Endothelial cell of umbilical vein (primary cell): ENCODE data around the gene GPATCH2. TPM values are rescaled to one million over a fixed set of nuclear protein-coding genes. Genes with fewer than 3 reads are reported as not detected.

ENCODE experiments used
- BruUV-seq: library from RNA; stranded (reverse); fragments of 400-500 nt; replicated peaks from 2 replicates; lab custom pipeline; 2021; lab: Mats Ljungman, UMichigan
- CTCF ChIA-PET: fragments of 300-600, 350-600 bp; sonication (Branson Sonifier 250); formaldehyde crosslinking; loops from one replicate; lab custom pipeline; 2021; ENCODE audit warnings: antibody characterized with exemption, inconsistent platforms; lab: Charles Lee
- POLR2A ChIA-PET: fragments of 300-600, 350-600 bp; sonication (Branson Sonifier 250); formaldehyde crosslinking; loops from one replicate; lab custom pipeline; 2021; ENCODE audit warnings: antibody characterized with exemption, inconsistent platforms; lab: Charles Lee
- DNase-seq: peaks from one replicate; pipeline ENCODE4 v3.0.0-alpha.2; 2011; ENCODE audit warnings: low read depth, low spot score
- FAIRE-seq: peaks from 2 replicates; lab custom pipeline; 2011; peaks lifted over from hg19 to GRCh38; lab: Jason Lieb, UNC
- H2AFZ ChIP-seq: 2 replicates; pipeline ENCODE4 v1.6.0; 2012; ENCODE audit warnings: low read depth, low read length, control low read depth, inconsistent platforms
- H3K27ac ChIP-seq: 2 replicates; pipeline ENCODE4 v1.5.1; 2011; ENCODE audit warnings: low read depth, mild to moderate bottlenecking, control low read depth, low read length, moderate library complexity; ENCODE audit not compliant: insufficient read depth
- H3K27me3 ChIP-seq, 2 experiments: 2 replicates each; pipeline versions ENCODE4 v1.6.0 to v1.6.1; 2011; ENCODE audit warnings: low read length in 2 of 2, mixed read lengths in 1 of 2; ENCODE audit not compliant: control insufficient read depth in 2 of 2, insufficient read depth in 2 of 2
- H3K36me3 ChIP-seq, 2 experiments: 2 replicates in 1 of 2; 3 replicates in 1 of 2; pipeline ENCODE4 v1.5.1; 2011; ENCODE audit warnings: low read length in 2 of 2, mild to moderate bottlenecking in 1 of 2, moderate library complexity in 1 of 2; ENCODE audit not compliant: control insufficient read depth in 2 of 2, insufficient read depth in 2 of 2; ENCODE audit errors: extremely low read depth in 1 of 2
- H3K4me1 ChIP-seq: 3 replicates; pipeline ENCODE4 v1.5.1; 2011; ENCODE audit warnings: mild to moderate bottlenecking, low read length; ENCODE audit not compliant: control insufficient read depth, insufficient read depth; ENCODE audit errors: extremely low read depth
- H3K4me2 ChIP-seq: 2 replicates; pipeline ENCODE4 v1.6.1; 2011; ENCODE audit warnings: low read length, control low read depth, mixed read lengths; ENCODE audit not compliant: insufficient read depth
- H3K4me3 ChIP-seq, 3 experiments: fragments of 200-600 bp in 1 of 3; sonication (generic), shearing (Covaris generic) in 1 of 3; replicated peaks in 1 of 3; 2 replicates each; pipeline ENCODE4 v1.5.1; 2011 to 2016; ENCODE audit warnings: control low read depth in 3 of 3, low read length in 3 of 3, mild to moderate bottlenecking in 2 of 3, inconsistent platforms in 1 of 3, low read depth in 1 of 3, moderate library complexity in 1 of 3; ENCODE audit not compliant: insufficient read depth in 1 of 3
- H3K79me2 ChIP-seq: 2 replicates; pipeline ENCODE4 v1.6.0; 2012; ENCODE audit warnings: low read length, inconsistent platforms; ENCODE audit not compliant: control insufficient read depth, insufficient read depth
- H3K9ac ChIP-seq: replicated peaks from 2 replicates; pipeline ENCODE3; 2011; ENCODE audit warnings: low read length, control low read depth; ENCODE audit not compliant: insufficient read depth; ENCODE audit errors: extremely low read depth
- H3K9me1 ChIP-seq: replicated peaks from 3 replicates; pipeline ENCODE4 v1.6.0; 2011; ENCODE audit warnings: mild to moderate bottlenecking, low read length; ENCODE audit not compliant: control insufficient read depth, insufficient read depth; ENCODE audit errors: extremely low read depth
- H3K9me3 ChIP-seq: replicated peaks from 2 replicates; pipeline ENCODE4 v1.5.1; 2012; ENCODE audit warnings: low read length, inconsistent platforms; ENCODE audit not compliant: control insufficient read depth, insufficient read depth
- H4K20me1 ChIP-seq: replicated peaks from 2 replicates; pipeline ENCODE3; 2011; ENCODE audit warnings: mild to moderate bottlenecking, low read length; ENCODE audit not compliant: control insufficient read depth, insufficient read depth; ENCODE audit errors: extremely low read depth
- CTCF ChIP-seq, 2 donors: IDR thresholded peaks; 1 replicate in 1 of 2; 2 replicates in 1 of 2; pipeline ENCODE4 v1.5.1; 2011; ENCODE audit warnings: low read length in 2 of 2, mild to moderate bottlenecking in 2 of 2, moderate library complexity in 2 of 2, control low read depth in 1 of 2, inconsistent platforms in 1 of 2, low read depth in 1 of 2; ENCODE audit not compliant: insufficient read depth in 1 of 2; ENCODE audit errors: extremely low read depth in 1 of 2
- EZH2 ChIP-seq: IDR thresholded peaks from 2 replicates; pipeline ENCODE4 v1.6.1; 2012; ENCODE audit warnings: borderline replicate concordance, low read depth, mild to moderate bottlenecking, moderate library complexity, low read length, inconsistent platforms; ENCODE audit not compliant: severe bottlenecking
- FOS ChIP-seq: IDR thresholded peaks from 2 replicates; pipeline ENCODE4 v1.6.1; 2011; ENCODE audit warnings: mild to moderate bottlenecking, low read length, moderate library complexity, borderline replicate concordance; ENCODE audit not compliant: insufficient read depth
- GATA2 ChIP-seq: IDR thresholded peaks from 2 replicates; pipeline ENCODE4 v1.7.0; 2011; ENCODE audit warnings: low read depth, mild to moderate bottlenecking, moderate library complexity, mixed read lengths, low read length; ENCODE audit not compliant: insufficient read length, insufficient read depth
- JUN ChIP-seq: IDR thresholded peaks from 2 replicates; pipeline ENCODE4 v1.6.1; 2011; ENCODE audit warnings: borderline replicate concordance, low read depth; ENCODE audit not compliant: insufficient read length, insufficient read depth
- MAX ChIP-seq: IDR thresholded peaks from 2 replicates; pipeline ENCODE4 v1.6.1; 2011; ENCODE audit not compliant: insufficient read depth, insufficient read length
- MYC ChIP-seq: IDR thresholded peaks from one replicate; pipeline ENCODE4 v1.6.1; 2011; ENCODE audit warnings: mild to moderate bottlenecking, low read depth, low read length
- POLR2A ChIP-seq: IDR thresholded peaks from 2 replicates; pipeline ENCODE4 v1.6.1; 2012; ENCODE audit warnings: low read depth, mild to moderate bottlenecking, control low read depth, low read length
- POLR2AphosphoS5 ChIP-seq: IDR thresholded peaks from 2 replicates; pipeline ENCODE4 v1.6.1; 2012; ENCODE audit warnings: low read depth, mild to moderate bottlenecking, control low read depth, low read length, moderate library complexity; ENCODE audit not compliant: insufficient read depth
- dilution Hi-C: fragments of 300-500 bp; cut with MboI; formaldehyde crosslinking; loops from one replicate; pipeline ENCODE4 v1.15.0; 2019; ENCODE audit warnings: low sequenced_read_pairs; ENCODE audit not compliant: extremely low pct_ligation_motif_present
- intact Hi-C: fragments of 100-400 bp; cut with micrococcal nuclease; formaldehyde crosslinking; loops from one replicate; pipeline ENCODE4 v1.10.0; 2022
- polyA plus RNA-seq, 4 experiments: library from polyadenylated mRNA; depleted of rRNA in 3 of 4; stranded (reverse) in 3 of 4; unstranded in 1 of 4; fragments of >200 nt; gene quantifications; 2 replicates each; pipeline versions ENCODE4 v1.2.1 to v1.2.3, GENCODE V29; 2011 to 2012; ENCODE audit warnings: missing spikeins in 1 of 4
- total RNA-seq: library from RNA; stranded (reverse); gene quantifications from 2 replicates; pipeline ENCODE4 v1.2.3, GENCODE V29; 2021

The GPATCH2 gene
- total and polyA plus RNA-seq, 2 donors (not counting 3 experiments of a cell fraction or from before 2014, with no cell fraction given) = 3.3 to 15.6 TPM

- no peak for TF ChIP-seq EZH2
- no peak for TF ChIP-seq FOS
- no peak for TF ChIP-seq MAX
- no peak for TF ChIP-seq MYC
- TF ChIP-seq POLR2A = no peak
- TF ChIP-seq POLR2AphosphoS5 = no peak
- TF ChIP-seq JUN = no peak
- TF ChIP-seq GATA2 = no peak
- no peak for TF ChIP-seq CTCF (IDR thresholded peaks at IDR 0.05; ENCODE audit: extremely low read depth in 1 of 2, insufficient read depth in 1 of 2, low read depth in 1 of 2, low read length in 2 of 2)
- Histone ChIP-seq H3K9ac (no peak overlapping the region), H3K9me3 (no peaks in the 10 kb centered on the region), H4K20me1 (no peaks in the 10 kb centered on the region), H3K36me3 (no peaks in the 10 kb centered on the region), H3K4me2 (no peak overlapping the region), H3K4me3 (no peak overlapping the region), H3K27ac (no peak overlapping the region), H3K79me2 (no peaks in the 10 kb centered on the region), H3K9me1 (no peaks in the 10 kb centered on the region), H2AFZ (no peak overlapping the region), H3K4me1 (no peaks in the 10 kb centered on the region), H3K27me3 (no peaks in the 10 kb centered on the region)
- dilution Hi-C loops (no loop called here), intact Hi-C loops (loop anchor here (10.0 kb wide), 1 partner anchor 310 kb away; no protein-coding TSS in a partner anchor)
- no TSS peak for BruUV-seq
- ChIA-PET POLR2A (no interaction called here), CTCF (interaction anchor here (1.6 kb wide), 1 partner anchor 10 kb away, joined by 4 read pairs; no protein-coding TSS in a partner anchor)
- DNase-seq = no peak
- no peak for FAIRE-seq
Observed at GRCh38 chr1:217435204-217435603, 195.7 kb downstream of the GPATCH2 start.
